T-helper 2 cell treated with Interferon-gamma antibody and Interleukin-4, amounts not matched to agents 100 ng/mL and 5 ng/mL, for 36 hours (primary cell): ENCODE results near the gene FBXO38. TPM values are rescaled to one million over a fixed set of nuclear protein-coding genes. Genes with fewer than 3 reads are reported as not detected.

ENCODE experiments used
- intact Hi-C: fragments of 100-400 bp; cut with micrococcal nuclease; formaldehyde crosslinking; loops from one replicate; pipeline ENCODE4 v1.15.1; 2023
- total RNA-seq: library from RNA; stranded (reverse); gene quantifications from 2 replicates; pipeline ENCODE4 v1.2.3, GENCODE V29; 2022

FBXO38 gene
- total RNA-seq, result 51.5 and 53.5 TPM in 2 replicates

GRCh38 chr5:148383564-148384379 is at the start of gene FBXO38:
Gene FBXO38, plus strand, starts transcription at chr5:148383958. Its CDS starts 10,819 bp downstream, at chr5:148394777.
- intact Hi-C loops, result loop anchor here (1.0 to 10.0 kb wide), 9 partner anchors 17 to 1971 kb away; partner anchors contain the start of genes ADRB2, CSNK1A1, JAKMIP2 and PCYOX1L

GRCh38 chr5:148335259-148335658 is 48.5 kb upstream of the FBXO38 start, which contains the start of gene SPINK9:
Gene SPINK9, plus strand, starts transcription at chr5:148335559. Its CDS starts 55 bp downstream, at chr5:148335614.
- intact Hi-C loops, result no loop called here

GRCh38 chr5:148336704-148337435 is 46.9 kb upstream of the FBXO38 start:
- intact Hi-C loops, result no loop called here

GRCh38 chr5:148342371-148343045 is 41.2 kb upstream of the FBXO38 start:
- intact Hi-C loops, result no loop called here

- intact Hi-C loops, result no loop called here
Observed at GRCh38 chr5:148343046-148343407, 40.7 kb upstream of the FBXO38 start.

- intact Hi-C loops, result no loop called here
Observed at GRCh38 chr5:148343603-148344487, 39.9 kb upstream of the FBXO38 start.

- intact Hi-C loops, result no loop called here
Observed at GRCh38 chr5:148347706-148348105, 36.1 kb upstream of the FBXO38 start.

- intact Hi-C loops, result no loop called here
Observed at GRCh38 chr5:148352696-148353095, 31.1 kb upstream of the FBXO38 start.

GRCh38 chr5:148353634-148354033 is 30.1 kb upstream of the FBXO38 start:
- intact Hi-C loops, result no loop called here

GRCh38 chr5:148364343-148364742 is 19.4 kb upstream of the FBXO38 start:
- intact Hi-C loops, result no loop called here

GRCh38 chr5:148368299-148368698 is 15.5 kb upstream of the FBXO38 start:
- intact Hi-C loops, result no loop called here

GRCh38 chr5:148372166-148372725 is 11.5 kb upstream of the FBXO38 start:
- intact Hi-C loops, result no loop called here

- intact Hi-C loops, result no loop called here
Observed at GRCh38 chr5:148372893-148373292, 10.9 kb upstream of the FBXO38 start.

- intact Hi-C loops, result loop anchor here (1.0 kb wide), 1 partner anchor 196 kb away; no protein-coding TSS in a partner anchor
Observed at GRCh38 chr5:148374690-148375360, 8.9 kb upstream of the FBXO38 start.

GRCh38 chr5:148376198-148376597 is 7.6 kb upstream of the FBXO38 start:
- intact Hi-C loops, result no loop called here

GRCh38 chr5:148378670-148379069 is 5.1 kb upstream of the FBXO38 start:
- intact Hi-C loops, result no loop called here

GRCh38 chr5:148379340-148379739 is 4.4 kb upstream of the FBXO38 start:
- intact Hi-C loops, result no loop called here

- intact Hi-C loops, result loop anchor here (1.0 to 10.0 kb wide), 8 partner anchors 19 to 1973 kb away; partner anchors contain the start of genes CSNK1A1, PCYOX1L, SLC26A2 and TCOF1
Observed at GRCh38 chr5:148381906-148382305, 1.9 kb upstream of the FBXO38 start.

- intact Hi-C loops, result loop anchor here (1.0 to 10.0 kb wide), 10 partner anchors 18 to 1972 kb away; partner anchors contain the start of genes ADRB2, CSNK1A1, JAKMIP2 and PCYOX1L
Observed at GRCh38 chr5:148382961-148383360, 797 bp upstream of the FBXO38 start.
